Measurements from ENCODE around the gene SPATA31A5.
"Not testable (repeated sequence)": the region's sequence is repeated elsewhere in the genome, so short reads cannot be mapped to it uniquely, and the experiment has no call there.

- not testable (repeated sequence) for TF ChIP-seq POLR2A (IDR thresholded peaks at IDR 0.05); CTCF (IDR thresholded peaks at IDR 0.05); POLR2AphosphoS5 (IDR thresholded peaks at IDR 0.05; ENCODE audit: insufficient read depth in 1 of 2, low read depth in 1 of 2)
Measured at GRCh38 chr9:60962990-60963350, 48.8 kb downstream of the SPATA31A5 start.

Data from vagina (tissue), 2 donors.